ENCODE results near the gene TUBB4B. TPM values are rescaled to one million over a fixed set of nuclear protein-coding genes. Genes with fewer than 3 reads are reported as not detected.

TUBB4B gene
- total RNA-seq, 4 donors from 2014 or later = 317 to 604 (median 408) TPM

DNA sequence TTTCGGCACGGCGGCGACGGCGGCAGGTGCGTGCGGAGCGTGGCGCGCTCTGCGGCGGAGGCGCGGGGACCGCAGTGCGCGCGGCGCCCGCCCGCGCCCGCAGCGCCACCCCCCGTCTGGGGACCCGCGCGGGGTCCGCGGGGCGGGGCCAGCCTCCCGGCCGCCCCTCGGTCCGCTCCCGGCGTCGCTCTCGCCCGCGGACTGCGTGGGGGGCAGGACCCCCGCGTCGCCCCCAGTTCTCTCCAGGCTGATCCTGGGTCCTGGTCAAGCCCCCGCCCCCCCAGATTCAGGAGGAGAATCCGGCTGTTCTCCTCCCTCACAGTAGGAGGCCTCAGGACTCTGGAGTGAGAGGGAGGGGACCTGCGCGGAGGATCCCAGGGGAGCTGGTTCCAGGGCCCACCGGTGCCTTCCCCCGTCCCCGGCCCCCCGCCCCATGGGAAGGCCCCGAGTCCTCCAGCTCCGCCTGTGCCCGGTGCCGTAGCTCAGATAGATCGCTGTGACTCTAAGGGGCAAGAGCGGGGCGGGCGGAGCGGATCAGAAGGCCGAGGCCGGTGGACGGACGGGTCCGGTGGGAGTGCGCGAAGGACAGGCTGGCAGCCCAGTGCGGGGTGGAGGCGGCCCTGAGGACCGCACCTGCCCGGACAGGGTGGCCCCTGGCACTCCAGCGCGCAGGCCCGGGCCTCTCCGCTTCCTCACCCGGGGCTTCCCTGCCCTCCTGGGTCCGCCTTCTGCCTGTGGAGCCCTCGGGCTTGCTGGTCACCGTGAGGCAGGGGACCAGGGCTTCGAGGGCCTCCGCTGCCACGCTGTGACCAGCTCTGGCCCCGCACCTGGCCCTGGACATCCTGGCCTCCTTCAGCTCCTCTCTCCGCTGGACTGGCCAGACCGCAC is 18.7 kb upstream of the TUBB4B start, which contains the start of gene RNF208:
Gene RNF208, minus strand, starts transcription at position 51 of the 888 bp plus-strand sequence. CDS start 1,028 bp downstream, outside the sequence.
- 5 to 10% methylated on average over 12 to 29 of the region's 88 CpGs for WGBS, 2 donors
- TF ChIP-seq, protein P1, sequence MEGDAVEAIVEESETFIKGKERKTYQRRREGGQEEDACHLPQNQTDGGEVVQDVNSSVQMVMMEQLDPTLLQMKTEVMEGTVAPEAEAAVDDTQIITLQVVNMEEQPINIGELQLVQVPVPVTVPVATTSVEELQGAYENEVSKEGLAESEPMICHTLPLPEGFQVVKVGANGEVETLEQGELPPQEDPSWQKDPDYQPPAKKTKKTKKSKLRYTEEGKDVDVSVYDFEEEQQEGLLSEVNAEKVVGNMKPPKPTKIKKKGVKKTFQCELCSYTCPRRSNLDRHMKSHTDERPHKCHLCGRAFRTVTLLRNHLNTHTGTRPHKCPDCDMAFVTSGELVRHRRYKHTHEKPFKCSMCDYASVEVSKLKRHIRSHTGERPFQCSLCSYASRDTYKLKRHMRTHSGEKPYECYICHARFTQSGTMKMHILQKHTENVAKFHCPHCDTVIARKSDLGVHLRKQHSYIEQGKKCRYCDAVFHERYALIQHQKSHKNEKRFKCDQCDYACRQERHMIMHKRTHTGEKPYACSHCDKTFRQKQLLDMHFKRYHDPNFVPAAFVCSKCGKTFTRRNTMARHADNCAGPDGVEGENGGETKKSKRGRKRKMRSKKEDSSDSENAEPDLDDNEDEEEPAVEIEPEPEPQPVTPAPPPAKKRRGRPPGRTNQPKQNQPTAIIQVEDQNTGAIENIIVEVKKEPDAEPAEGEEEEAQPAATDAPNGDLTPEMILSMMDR (IDR thresholded peaks at IDR 0.05) = no peak
- no peak for TF ChIP-seq POLR2A (IDR thresholded peaks at IDR 0.05)
- peak within 1 kb of the TSS; percentile 27 for H3K4me3 ChIP-seq (ENCODE audit: low read depth, poor library complexity, severe bottlenecking)
- no peak for DNase-seq (ENCODE audit: low spot score in 2 of 2)
- intact Hi-C loops (cut with DNase I; ENCODE audit: low total_unique reads) = no loop called here

- TF ChIP-seq, protein P1 (IDR thresholded peaks at IDR 0.05) = no peak
- no peak for TF ChIP-seq POLR2A (IDR thresholded peaks at IDR 0.05)
- WGBS, 2 donors = 1% methylated on average over 31 to 44 of the region's 63 CpGs
- H3K4me3 ChIP-seq (ENCODE audit: low read depth, poor library complexity, severe bottlenecking) = peak overlapping the region; percentile 48
- DNase-seq (ENCODE audit: low spot score in 2 of 2) = peak; percentile 97 to 99
- intact Hi-C loops (cut with DNase I; ENCODE audit: low total_unique reads) = no loop called here
Measured at GRCh38 chr9:137223078-137223970, 17.8 kb upstream of the TUBB4B start.

- intact Hi-C loops (cut with DNase I; ENCODE audit: low total_unique reads) = loop anchor here (5.0 kb wide), 1 partner anchor 108 kb away; no protein-coding TSS in a partner anchor
- TF ChIP-seq, protein P1 (IDR thresholded peaks at IDR 0.05) = no peak
- TF ChIP-seq POLR2A (IDR thresholded peaks at IDR 0.05) = no peak
- 45 to 53% methylated on average over 4 to 16 of the region's 23 CpGs for WGBS, 2 donors
- DNase-seq (ENCODE audit: low spot score in 2 of 2) = no peak
- H3K4me3 ChIP-seq (ENCODE audit: low read depth, poor library complexity, severe bottlenecking) = no peak within 1 kb of the TSS
Measured at GRCh38 chr9:137224830-137225694, 16.0 kb upstream of the TUBB4B start, which contains the start of gene CYSRT1. Gene CYSRT1 (plus strand): TSS chr9:137225174. CDS start chr9:137225622, 448 bp downstream.

GRCh38 chr9:137225699-137226331 is 15.3 kb upstream of the TUBB4B start:
- no peak for TF ChIP-seq POLR2A (IDR thresholded peaks at IDR 0.05)
- TF ChIP-seq, protein P1 (IDR thresholded peaks at IDR 0.05) = no peak
- 65 to 69% methylated on average over 4 to 14 of the region's 21 CpGs for WGBS, 2 donors
- no peak overlapping the region for H3K4me3 ChIP-seq (ENCODE audit: low read depth, poor library complexity, severe bottlenecking)
- no peak for DNase-seq (ENCODE audit: low spot score in 2 of 2)
- intact Hi-C loops (cut with DNase I; ENCODE audit: low total_unique reads) = loop anchor here (5.0 kb wide), 1 partner anchor 109 kb away; no protein-coding TSS in a partner anchor

Data from lower leg skin (tissue), 4 donors.